HG03064 (cell line): ENCODE data around the gene KAZALD1.

Experiments used
- ATAC-seq: cut with Tn5 transposase; IDR thresholded peaks from one replicate; pipeline ENCODE4 v1.9.1; 2021; ENCODE audit warnings: low read depth; ENCODE audit not compliant: unreplicated experiment

KAZALD1 gene

DNA sequence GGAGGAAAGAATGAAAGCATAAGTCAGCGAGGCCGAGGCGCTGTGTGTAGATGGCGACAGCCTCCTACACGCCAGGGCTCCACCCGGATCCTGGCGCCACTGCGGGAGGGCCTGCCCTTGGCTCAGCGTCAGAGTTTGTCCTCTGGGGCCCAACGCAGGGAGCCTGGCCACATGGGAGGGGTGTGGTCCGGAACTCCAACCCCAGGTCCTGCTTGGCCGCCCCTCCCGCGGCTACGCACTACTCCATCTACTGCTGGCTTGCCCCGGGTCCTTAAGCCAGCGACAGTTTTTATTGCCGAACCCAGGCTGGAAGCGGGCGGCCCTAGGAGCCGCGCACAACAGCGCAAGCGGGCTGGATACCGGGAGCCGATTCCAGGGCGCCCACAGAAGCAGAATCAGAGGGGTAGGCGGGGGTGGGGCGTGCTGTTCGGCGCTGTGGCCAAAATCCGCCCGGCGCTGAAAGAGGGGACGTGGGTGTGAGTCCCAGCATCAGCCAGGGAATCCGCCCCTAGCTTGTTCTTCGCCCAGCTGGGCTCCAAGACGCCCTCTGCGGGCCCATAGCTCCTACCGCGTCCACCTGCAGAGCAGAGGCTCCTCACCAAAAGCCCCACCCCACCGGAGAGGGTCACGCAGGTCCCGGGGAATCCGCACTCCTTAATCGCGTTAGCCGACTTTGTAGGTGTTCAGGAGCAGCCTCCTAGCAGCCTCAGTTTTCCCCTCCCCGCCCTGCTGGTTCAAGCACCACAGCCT lies 4.5 kb downstream of the KAZALD1 start:
- ATAC-seq: no peak

DNA sequence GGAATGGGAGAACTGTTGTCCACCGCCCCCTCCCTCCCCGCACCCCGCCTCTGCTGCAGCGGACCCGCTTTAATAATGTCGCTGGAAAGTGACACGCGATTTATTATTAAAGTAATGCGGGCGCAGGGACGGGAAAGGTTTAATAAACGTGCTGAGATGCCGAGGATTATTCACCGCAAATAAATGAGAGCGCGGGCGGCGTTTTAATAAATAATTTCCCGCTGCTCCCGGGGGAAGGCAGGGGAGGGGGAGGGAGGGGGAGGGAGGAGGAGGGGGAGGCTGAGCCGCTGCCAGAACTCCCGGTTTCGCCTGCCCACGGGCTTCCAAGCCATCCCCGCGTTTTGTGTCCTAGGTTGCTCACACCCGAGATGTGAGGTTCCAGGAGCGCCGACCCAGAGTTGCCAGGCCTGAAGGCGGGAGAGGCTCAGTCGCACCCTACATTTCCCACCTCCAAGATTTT lies 5.1 kb downstream of the KAZALD1 start:
- no peak for ATAC-seq

DNA sequence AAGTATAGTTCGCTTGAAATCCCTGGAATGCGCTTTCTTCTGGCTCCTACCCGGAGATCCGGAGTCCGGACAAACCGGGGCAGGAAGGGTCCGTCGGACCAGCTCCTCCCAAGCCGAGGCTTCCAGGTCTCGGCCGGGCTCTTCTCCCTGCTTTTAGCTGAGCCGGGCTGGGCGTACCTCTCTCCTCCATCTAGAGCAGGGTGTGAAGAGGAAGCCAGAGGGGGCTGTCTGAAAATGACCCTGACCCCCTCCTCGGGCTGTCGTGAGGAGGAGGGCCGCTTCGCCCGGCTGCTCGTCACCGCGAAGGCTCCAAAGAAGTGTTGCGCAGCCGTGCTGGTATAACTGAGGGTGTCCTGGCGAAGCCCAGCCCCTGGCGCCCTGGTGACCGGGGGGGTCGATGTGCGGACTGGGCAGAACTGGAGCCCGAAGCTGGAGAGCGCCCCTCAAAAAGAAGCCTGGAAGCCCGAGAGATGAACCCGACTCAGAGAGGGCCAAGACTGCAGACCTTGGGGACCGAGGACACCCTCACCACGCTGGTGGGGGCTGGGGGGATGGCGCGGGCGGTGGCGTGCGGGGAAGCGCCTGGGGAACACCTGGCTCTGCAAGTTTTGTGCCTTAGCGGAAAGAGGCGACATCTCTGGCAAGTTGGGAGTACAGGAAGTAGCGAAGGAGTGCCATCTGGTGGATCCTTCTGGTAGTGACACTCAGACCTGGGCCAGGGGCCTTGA lies 5.7 kb downstream of the KAZALD1 start:
- no peak for ATAC-seq

DNA sequence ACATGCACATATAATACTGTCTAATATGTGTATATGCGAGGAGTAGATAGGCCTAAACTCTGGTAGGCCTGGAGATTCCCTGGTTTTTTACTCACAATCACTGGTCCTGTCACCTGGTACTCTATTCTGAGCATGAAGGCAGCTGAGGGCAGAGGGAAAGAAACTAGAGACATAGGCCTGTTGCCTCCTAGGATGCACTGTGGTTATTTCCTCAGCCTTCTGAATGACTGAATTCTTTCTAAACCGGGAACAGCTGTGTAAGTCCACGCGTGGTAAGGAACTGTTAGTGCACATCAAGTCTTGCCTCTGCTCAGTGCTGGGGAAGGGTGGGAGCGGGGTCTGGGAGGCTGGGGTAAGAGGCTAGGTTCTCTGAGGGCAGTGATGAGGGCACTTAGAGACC lies 7.7 kb downstream of the KAZALD1 start:
- no peak for ATAC-seq

DNA sequence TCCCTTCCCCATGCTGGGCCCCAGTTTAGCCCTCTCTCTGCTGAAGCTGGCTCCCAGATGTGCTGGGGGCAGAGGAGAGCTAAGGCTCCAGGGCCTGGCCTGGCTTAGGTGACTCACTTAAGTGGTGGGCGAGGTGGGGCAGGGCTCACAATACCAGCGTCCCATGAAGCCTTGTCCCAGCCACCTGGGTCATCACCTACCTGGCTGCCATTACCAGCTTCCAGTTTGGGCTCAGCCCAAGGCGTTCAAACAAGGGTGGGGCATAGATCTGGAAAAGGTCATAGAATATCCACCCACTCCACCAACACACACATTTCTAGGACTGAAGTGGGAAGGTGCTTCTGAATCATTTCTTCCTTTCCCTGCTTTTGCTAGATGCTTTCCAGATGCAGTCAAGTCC lies 8.3 kb downstream of the KAZALD1 start:
- ATAC-seq: no peak

DNA sequence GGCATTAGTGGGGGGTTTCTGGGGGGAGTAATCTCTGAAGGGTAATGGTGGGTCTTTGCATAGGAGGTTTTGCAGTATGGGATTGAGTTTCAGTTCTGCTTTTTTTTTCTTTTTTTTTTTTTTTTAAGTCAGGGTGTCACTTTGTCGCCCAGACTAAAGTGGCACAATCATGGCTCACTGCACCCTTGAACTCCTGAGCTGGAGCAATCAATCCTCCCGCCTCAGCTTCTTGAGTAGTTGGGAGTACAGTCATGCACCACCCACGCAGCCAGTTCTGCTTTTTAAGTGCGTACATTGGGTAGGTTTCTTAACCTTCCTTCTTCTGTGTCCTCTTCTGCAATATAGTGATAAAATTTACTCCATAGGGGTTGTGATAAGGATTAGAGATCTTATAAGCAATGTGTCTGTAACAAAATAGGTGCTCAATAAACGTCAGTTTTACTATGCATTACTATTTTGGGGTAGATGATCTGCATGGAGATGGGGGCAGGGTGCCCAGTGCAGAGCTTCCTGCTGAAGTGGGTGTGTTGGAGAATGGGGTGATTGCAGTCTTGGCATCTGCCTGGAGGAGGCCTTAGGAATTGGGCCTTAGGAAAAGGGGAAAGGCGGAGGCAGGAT lies 9.6 kb downstream of the KAZALD1 start:
- no peak for ATAC-seq

DNA sequence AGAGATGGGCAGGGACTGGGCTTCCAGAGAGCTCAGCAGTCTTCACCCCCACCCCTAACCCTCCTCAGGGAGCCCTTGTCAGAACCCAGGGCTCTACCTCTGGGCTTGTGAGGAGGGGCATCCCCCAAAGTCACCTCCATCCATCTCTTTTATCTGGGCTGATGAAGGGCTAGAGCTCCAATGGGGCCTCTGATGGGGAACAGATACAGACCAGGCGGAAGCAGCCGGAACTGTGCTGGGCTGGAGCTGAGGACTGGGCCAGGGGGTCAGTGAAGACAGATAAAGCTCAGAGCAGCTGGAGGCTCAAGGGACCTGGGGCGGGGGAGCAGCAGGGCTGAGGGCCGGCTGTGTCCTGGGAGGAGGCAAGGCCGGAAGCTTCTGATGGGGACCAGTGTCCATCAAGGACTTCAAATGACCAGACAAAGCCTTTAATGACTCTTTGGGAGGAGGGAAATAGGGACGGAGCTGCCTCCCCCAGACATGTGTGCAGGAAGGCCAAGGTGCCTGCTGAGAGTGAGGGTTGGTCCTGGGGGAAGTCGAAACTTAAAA lies 10.2 kb downstream of the KAZALD1 start:
- ATAC-seq: no peak

DNA sequence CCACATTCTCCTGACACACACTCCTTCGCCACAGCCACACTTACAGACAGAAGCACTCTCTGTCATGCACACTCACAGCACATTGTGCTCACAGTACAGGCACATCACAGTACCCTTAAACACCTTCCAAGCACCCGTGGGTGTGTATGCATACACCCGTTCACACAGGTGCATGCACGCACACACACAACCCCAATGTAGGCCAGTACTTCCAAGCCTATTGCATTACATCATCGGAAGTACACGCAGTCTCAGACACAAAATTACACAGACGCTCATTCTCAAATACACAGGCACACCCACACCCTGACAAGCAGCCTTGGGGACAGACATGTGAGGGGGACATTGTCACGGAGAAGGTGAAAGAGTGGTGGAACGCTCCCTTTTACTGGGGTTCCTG lies 11.1 kb downstream of the KAZALD1 start:
- no peak for ATAC-seq

DNA sequence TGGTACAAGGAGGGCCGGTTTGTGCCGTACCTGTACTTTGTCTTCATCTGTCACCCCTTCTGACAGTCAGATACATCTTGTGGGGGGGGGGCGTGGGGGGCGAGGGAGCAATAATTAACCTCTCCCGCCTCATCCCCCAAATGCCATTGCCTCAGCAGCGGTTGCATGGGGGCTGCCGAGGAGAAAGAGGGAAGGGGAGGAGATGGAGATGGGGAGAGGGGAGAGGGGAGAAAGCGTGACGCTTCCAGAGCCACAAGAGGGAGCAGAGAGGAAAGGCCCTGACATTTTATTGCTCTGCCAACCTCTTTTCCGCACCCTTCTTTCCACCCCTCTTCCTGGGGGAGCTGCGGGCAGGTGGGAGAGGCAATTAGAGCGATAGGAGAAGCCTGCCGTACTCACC lies 11.8 kb downstream of the KAZALD1 start:
- ATAC-seq: no peak

DNA sequence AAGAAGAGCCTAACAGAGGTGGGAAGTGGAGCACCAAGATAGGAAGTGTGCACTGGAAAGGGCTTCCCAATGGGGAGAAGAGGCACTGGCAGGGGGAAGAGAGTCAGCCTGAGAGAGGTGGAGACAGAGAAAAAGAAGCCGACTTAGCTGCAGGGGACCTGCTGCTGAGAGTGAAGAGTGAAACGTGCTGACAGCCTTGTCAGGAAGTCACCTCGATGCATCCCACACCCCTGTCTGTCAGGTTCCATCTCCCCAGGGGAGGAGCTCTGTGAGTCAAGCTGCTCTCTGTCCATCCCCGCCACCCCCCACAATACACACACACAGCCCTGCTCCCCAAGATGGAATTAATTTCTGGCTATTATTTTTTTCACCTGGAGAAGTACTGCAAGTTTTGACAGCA lies 14.0 kb downstream of the KAZALD1 start:
- no peak for ATAC-seq

DNA sequence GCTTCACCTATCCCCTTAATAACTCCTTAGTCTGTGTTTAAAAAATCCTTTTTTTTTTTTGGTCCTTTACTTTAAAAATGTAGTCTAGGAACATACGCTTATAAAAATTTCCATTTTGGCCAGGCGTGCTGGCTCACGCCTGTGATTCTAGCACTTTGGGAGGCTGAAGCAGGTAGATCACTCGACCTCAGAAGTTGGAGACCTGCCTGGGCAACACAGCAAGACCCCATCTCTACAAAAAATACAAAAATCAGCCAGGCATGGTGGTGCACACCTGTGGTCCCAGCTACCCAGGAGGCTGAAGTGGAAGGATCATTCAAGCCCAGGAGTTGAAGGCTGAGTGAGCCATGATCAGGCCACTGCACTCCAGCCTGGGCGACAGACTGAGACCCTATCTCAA lies 14.8 kb downstream of the KAZALD1 start:
- no peak for ATAC-seq

DNA sequence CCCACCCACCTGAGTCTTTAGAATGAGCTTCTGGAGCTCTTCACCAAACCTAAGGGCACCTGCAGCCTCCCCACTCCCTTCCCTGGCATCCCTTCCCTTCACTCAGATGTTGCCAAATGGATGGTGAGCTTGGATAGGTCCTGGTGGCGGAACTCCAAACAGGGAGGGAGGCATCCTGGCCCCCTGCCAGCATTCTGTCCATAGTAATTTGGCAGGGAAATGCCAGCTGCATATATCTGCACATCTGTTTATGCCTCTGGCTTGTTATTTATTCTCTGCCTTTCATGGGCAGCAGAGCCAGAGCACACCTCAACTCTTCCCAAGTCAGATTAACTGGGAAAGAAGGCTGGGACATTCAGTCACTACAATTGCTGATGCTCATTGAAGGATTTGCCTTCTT lies 18.1 kb downstream of the KAZALD1 start:
- no peak for ATAC-seq

DNA sequence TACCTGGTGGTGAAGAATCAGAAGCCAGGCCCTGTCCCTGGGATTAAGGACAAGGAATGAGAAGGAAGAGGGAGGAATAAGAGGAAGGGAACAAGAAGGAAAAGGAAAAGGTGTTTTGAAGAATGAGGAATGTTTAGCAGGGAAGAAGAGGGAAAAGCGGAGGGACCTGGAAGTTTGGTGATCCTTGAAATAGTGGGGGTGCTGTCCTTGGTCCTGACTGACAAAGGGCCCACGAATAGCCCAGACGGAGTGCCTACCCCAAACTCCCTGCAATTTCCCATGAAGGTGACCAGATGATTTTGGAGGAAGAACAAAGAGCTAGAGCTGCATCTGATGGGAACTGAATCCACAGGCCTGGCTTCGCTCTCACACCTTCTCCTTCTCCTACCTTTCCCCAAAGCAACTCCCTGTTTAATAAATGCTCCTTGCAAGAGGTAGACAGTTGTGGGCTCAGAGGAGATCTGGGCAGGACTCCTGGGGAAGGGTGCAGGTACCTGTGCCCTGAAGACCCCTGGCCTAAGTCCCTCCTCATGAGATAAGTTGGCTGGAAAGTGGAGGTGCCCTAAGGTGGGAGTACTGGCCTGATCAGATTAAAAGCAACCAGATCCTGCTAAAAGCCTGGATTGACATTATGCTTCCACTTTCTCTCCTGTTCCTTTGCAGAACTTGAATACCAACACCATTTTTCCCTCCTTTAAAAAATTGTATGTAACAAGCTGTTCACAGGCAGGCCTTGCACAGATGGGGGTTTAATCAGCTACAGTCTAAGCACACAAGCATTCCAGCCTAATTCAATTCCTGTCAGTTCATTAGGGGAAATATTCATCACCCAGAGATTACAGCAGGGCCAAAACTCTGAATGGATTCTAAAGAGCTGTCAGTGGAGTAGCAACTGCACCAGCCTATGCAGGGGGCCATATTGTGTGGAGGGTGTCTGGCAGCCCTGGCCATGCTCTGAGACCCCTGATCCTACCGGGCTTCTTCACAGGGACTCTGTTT lies 19.4 kb downstream of the KAZALD1 start:
- ATAC-seq: no peak

DNA sequence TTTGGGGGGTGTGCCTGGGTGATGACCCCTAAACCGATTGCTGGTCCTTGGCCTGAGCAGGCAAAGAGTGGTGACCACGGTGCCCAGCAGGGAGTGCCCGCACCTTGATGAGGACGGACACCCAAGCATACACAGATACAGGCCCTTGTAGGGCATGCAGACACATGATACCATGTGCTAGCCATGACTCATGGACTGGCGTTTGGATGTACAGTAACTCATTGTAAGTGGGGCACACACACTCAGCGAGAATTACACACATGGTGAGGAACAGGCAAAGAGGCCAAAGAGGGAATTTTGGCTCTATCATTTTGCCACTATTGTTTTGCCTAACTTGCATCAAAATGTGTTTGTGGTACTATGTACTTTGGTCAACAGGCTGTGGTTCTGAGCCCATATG lies 24.1 kb downstream of the KAZALD1 start:
- ATAC-seq: no peak

DNA sequence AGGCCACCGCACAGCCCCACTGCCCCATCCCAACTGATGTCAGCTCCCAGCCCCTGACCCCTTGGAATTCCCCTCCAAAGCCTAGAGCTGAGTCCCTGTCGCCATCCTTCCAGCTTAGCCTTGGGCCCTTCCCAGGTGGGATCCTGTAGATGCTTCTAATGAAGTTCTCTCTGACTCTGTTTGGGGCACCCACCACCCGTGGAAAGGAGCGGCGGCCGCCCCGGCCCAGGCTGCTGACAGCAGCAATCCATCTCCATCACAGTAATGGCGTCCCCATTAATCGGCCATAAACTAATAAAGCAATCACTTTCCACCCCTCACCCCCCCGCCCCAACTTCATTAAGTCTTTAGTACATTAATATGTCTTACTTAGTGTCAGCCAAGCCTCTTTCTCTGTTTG lies 25.6 kb downstream of the KAZALD1 start:
- no peak for ATAC-seq

DNA sequence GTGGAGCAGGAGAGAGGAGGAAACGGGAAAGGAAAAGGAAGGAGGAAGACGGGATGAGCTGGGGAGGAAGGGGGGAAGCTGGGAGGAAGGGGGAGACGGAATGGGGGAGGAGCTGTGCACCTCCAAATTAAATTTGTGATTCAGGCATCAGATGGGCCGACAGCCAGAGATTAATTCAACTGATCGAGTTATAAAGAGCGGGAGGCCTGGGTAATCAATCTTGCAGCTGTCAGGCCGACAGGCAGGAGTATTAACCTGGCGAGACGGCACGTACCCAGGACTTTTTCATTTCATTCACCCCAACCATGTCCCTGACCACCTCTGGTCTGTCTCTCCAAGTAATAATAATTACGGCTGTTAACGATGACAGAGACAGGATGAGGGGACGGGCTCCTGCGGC lies 26.2 kb downstream of the KAZALD1 start:
- ATAC-seq: no peak

DNA sequence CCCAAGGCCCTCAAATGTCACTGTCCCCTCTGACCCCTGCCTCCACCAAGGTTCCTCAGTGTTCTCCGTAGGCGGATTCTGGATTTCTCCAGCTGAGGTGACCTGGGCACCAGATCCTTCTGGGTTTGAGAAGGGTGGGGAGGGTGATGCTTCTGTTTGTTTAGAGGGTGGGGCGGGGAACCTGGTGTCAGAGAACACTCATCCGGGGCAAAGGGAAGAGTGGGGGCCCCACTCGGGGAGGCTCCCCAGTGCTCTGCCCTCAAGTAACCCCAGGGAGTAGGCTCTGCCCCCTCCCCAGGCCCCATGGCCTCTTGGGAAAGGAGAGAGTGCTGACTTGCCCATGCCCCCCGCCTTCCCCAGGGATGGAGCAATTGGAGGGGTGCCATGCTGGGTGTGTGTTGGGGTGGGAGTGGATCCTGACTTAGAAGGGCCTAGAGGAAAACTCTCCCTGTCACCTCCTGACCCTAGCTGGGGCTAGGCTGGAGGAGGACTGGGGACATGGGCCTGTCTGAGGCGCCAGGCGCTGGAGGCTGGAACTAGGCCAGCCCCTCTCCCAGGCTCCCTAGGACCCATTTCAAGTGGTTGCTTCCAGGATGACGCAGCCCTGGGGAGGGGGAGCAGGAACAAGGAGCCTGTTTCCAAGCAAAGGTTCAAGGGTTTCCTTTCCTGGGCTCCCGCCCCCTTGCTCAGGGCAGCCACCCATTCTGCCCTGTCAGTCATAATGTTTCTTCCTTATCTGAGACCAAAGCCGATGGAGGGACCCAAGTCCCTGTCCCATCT lies 27.9 kb downstream of the KAZALD1 start:
- ATAC-seq: no peak

DNA sequence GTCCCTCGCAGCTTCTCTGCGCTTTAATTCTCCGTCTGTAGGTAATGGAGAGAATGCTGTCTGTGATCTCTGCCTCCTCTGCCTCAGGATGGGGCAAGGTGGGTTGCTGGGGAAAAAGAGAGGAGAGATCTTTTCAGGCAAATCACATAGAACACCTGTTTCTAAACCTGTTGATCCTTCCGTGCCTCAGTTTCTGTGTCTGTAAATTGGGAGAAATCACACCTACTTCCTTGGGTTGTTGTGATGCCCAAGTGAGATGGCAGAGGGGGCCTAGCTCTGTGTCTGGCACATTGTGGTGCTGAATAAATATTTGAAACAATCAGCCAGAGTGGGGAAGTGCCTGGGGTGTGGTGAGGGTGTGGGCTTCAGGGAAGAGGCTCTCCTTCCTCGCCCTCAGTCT lies 28.8 kb downstream of the KAZALD1 start:
- ATAC-seq: no peak

DNA sequence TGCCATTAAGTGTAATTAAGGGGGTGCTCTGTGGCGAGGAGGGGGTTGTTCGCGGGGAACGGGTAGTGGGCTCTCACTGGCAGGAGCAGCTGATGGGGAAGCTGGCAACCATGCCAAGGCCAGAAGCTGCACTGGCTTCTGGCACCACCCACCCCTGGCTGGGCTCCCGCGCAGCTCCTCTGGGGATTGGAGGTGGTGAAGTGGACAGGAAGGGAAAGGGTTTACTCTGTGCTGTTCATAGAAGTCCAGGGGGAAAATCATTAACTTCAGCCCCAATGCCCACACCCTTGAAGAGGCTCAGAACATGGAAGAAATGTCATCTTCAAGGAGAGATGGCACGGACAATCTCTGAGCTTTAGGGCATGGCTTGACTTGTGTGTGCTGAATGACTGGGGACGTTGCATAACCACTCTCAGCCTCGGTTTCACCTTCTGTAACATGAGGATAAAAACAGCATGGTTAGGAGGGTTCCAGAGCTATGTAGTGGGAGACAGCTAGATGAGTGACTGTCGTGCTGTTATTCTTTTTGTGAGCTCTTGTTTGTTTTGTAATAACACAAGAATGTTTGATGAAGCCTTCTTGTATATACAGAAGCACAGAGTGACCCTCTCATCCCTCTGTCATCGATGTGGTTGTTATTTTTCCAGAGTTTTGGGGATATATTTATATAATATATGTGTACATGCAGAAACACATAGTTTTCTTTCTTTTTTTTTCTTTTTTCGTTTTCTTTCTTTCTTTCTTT lies 29.9 kb downstream of the KAZALD1 start:
- no peak for ATAC-seq
